ENCODE data around the gene ARHGEF38.

The ARHGEF38 gene

GRCh38 chr4:105558277-105558676, 5.9 kb downstream of the ARHGEF38 start:
- TF ChIP-seq ZFX (IDR thresholded peaks at IDR 0.05) (no peak), CTCF (conservative IDR thresholded peaks at IDR 0.05) (no peak)
- H3K27ac ChIP-seq, result no peak overlapping the region

DNA sequence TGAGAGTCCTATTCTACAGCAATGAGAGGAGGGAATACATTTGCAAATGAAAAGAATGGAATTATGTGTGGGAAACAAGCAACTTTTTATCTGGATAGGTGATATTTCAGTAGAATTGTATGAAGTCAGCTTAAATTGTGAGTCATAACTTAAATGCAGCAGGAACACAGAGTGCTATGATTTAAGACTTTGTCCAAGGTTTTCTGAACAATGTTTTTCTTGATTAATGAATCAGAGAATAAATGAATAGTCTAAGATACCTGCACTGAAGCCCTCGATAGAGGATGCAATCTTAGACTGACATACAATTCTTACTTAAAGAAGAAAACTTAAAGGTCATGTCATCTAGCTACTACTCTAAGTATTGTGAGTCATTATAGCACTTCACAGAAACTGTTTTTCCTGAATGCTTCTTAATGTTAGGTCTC, 8.0 kb downstream of the ARHGEF38 start:
- TF ChIP-seq CTCF (conservative IDR thresholded peaks at IDR 0.05) (no peak), ZFX (IDR thresholded peaks at IDR 0.05) (no peak)
- H3K27ac ChIP-seq, result no peak overlapping the region

GRCh38 chr4:105563352-105563751, 10.9 kb downstream of the ARHGEF38 start:
- TF ChIP-seq CTCF (conservative IDR thresholded peaks at IDR 0.05) (no peak), ZFX (IDR thresholded peaks at IDR 0.05) (no peak)
- H3K27ac ChIP-seq, result no peak overlapping the region

GRCh38 chr4:105568584-105568983, 16.2 kb downstream of the ARHGEF38 start:
- H3K27ac ChIP-seq, result no peak overlapping the region
- no peak for TF ChIP-seq CTCF (conservative IDR thresholded peaks at IDR 0.05)
- no peak for TF ChIP-seq ZFX (IDR thresholded peaks at IDR 0.05)

GRCh38 chr4:105569057-105569865, 16.8 kb downstream of the ARHGEF38 start:
- no peak for TF ChIP-seq CTCF (conservative IDR thresholded peaks at IDR 0.05)
- TF ChIP-seq ZFX (IDR thresholded peaks at IDR 0.05), result no peak
- H3K27ac ChIP-seq, result no peak overlapping the region; the same call in 1 of the 2 replicates

DNA sequence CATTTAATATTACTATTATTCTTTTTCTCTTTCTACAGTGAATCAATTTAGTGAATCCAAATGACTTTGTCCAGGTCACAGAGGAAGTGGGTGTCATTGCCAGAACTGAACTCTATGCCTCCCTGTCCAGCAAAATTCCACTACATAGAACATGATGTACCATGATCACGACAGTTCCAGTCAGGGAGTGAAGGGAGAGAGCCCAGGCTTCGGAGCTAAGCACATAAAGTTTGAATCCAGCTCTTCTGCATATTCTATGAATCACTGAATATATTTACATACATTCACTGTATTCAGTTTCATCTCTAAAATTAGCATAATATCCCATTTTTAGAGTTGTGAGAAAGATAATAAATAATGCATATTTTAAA, 17.4 kb downstream of the ARHGEF38 start:
- TF ChIP-seq ZFX (IDR thresholded peaks at IDR 0.05) (no peak), CTCF (conservative IDR thresholded peaks at IDR 0.05) (no peak)
- no peak overlapping the region for H3K27ac ChIP-seq

- TF ChIP-seq ZFX (IDR thresholded peaks at IDR 0.05) (no peak), CTCF (conservative IDR thresholded peaks at IDR 0.05) (no peak)
- no peak overlapping the region for H3K27ac ChIP-seq
These were observed 19.9 kb downstream of the ARHGEF38 start for GRCh38 chr4:105572296-105572695.

All from C4-2B (cell line).